22Rv1 (cell line): ENCODE measurements around the gene KCTD20.

Source experiments
- CTCF ChIP-seq: fragments of 450-650 bp; IDR thresholded peaks from 2 replicates; pipeline ENCODE4 v1.5.1; 2017; ENCODE audit warnings: mild to moderate bottlenecking
- ZFX ChIP-seq: fragments of 450-650 bp; IDR thresholded peaks from 2 replicates; pipeline ENCODE4 v1.6.1; 2017; ENCODE audit warnings: antibody characterized with exemption, borderline replicate concordance

- TF ChIP-seq CTCF (no peak), ZFX (no peak)
Measured at GRCh38 chr6:36463676-36464075, 20.9 kb downstream of the KCTD20 start.
